HFF-Myc (cell line): ENCODE measurements around the gene SVIL.
"Not testable (repeated sequence)": the region's sequence is repeated elsewhere in the genome, so short reads cannot be mapped to it uniquely, and the experiment has no call there.

Experiments
- DNase-seq: peaks from one replicate; pipeline ENCODE4 v3.0.0-alpha.2; 2011; ENCODE audit warnings: low read depth; ENCODE audit errors: extremely low read depth
- H3K4me3 ChIP-seq: replicated peaks from 2 replicates; pipeline ENCODE4 v1.5.1; 2011; ENCODE audit warnings: low read depth, mild to moderate bottlenecking, control low read depth, low read length
- TF ChIP-seq, protein P1 (sequence below): IDR thresholded peaks from 2 replicates; pipeline ENCODE4 v1.5.1; 2012; ENCODE audit warnings: mild to moderate bottlenecking, low read depth, low read length, control low read depth; ENCODE audit errors: missing control alignments

The SVIL gene

DNA sequence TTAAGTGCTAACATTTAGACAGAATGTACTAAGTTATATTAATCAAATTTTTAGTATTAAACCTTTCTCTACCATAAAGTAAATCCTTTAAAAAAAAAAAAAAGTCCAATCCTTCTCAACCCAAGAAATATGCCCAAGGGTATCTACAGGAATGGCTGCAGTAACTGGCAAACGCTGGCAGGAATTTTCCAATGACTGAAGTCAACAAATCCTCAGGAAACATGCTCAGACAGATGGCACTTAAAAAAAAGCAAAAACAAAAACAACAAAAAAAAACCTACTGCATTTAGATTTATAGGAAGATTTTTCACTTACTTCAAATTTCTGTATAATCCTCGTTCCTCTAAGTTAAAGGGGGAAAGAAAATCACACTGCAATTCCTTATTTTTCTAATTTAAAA, 666 bp downstream of the SVIL start:
- DNase-seq = no peak
- TF ChIP-seq, protein P1, sequence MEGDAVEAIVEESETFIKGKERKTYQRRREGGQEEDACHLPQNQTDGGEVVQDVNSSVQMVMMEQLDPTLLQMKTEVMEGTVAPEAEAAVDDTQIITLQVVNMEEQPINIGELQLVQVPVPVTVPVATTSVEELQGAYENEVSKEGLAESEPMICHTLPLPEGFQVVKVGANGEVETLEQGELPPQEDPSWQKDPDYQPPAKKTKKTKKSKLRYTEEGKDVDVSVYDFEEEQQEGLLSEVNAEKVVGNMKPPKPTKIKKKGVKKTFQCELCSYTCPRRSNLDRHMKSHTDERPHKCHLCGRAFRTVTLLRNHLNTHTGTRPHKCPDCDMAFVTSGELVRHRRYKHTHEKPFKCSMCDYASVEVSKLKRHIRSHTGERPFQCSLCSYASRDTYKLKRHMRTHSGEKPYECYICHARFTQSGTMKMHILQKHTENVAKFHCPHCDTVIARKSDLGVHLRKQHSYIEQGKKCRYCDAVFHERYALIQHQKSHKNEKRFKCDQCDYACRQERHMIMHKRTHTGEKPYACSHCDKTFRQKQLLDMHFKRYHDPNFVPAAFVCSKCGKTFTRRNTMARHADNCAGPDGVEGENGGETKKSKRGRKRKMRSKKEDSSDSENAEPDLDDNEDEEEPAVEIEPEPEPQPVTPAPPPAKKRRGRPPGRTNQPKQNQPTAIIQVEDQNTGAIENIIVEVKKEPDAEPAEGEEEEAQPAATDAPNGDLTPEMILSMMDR = no peak
- no peak overlapping the region for H3K4me3 ChIP-seq

DNA sequence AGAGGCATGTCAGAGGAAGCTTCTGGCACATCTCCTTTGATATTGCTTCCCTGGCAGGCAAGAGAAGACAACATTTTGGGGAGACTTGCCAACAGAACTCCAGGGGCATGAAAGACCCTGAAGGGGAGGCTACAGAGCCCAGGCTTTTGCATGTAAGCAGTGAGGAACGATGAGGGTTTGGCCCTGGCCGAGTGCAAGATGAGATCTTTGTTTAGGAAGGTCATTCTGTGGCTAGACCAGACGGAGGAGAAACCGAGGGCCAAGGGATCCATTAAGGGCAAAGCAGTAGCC, 3.8 kb downstream of the SVIL start:
- no peak overlapping the region for H3K4me3 ChIP-seq
- DNase-seq = no peak
- TF ChIP-seq, protein P1 = no peak

DNA sequence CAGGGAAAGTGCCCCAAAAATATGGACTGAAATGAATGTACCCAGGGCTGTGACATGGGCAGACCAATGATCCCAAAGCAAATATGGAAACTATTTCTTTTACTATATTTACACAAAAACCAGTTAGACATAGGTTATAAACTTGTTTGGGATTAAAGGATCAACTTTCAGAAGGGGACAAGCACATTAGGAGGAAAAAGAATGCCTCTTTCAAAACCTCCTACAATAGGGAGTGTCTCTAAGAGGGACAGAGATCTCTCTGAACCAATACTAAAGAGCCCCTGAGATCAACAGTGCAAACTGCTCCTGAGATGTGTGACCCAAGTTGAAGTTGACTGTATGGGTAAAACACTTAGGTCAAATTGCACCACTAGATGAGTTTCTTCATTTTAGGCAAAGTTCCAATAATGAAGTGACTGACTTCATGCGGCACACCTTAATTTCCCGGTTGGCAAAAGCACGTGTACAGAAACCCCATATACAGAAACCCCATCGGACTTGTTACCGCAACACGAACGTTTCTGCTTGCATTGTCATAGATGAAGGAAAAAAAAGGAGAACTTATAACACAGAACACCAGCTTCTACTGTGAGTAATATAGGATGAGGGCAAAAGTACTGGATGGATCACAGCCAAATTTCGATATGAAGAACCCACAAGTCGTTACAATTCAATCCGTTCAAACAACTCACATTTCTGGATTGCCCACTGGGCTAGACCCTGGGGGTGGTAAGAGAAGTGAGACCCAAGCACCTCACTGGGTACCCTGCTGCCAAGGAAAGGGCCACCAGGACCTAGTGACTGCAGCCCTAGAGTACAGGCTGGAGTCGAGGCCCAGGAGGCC, 4.3 kb downstream of the SVIL start:
- no peak for DNase-seq
- TF ChIP-seq, protein P1 = no peak
- no peak overlapping the region for H3K4me3 ChIP-seq

DNA sequence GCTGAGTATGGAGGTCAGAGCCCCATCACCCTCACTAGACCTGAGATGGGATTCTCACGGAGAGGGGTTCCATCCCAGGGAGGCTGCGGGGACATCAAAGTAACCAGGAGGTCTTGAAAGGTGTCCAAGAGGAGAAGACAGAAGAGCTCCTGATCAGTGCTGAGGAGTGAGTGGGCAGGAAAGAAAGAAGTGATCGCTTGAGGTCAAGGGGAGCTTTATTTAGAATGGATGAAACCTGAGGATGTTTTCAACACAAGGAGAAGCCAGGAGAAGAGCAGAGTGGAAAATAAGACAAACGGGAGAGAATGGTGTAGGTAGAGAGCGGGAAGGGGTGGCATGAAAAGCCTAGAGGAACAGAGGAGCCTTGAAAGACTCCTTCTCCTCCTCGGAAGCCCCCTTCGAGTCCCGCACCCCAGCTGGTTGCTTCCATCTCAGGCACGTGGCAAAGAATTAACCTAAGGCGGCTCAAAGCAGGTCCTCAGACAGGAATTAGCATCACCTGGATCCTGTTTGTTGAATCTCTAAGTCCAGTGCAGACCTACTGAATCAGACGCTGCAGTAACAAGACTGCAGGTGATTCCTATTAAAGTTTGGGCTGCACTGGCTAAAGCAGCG, 5.8 kb downstream of the SVIL start:
- DNase-seq = no peak
- H3K4me3 ChIP-seq = no peak overlapping the region
- TF ChIP-seq, protein P1 = no peak

DNA sequence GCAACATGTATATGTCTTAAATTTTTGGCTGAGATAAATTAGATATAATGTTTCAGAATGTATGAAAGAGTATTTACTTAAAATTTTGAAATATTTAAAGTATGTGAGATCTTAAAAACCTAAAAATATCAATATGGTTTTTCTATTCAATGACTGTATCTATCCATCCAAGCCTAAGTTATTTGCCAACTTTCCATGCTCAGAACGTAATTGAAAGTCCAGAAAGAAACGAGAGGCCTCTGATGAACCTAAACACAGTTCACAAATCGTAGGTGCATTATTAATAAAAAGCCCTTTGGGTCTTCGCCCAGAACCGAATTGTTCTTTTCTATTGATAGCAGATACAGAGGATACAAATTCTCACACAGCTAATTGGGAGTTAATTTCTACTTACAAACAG, 6.5 kb downstream of the SVIL start:
- DNase-seq = no peak
- TF ChIP-seq, protein P1 = no peak
- H3K4me3 ChIP-seq = no peak overlapping the region

DNA sequence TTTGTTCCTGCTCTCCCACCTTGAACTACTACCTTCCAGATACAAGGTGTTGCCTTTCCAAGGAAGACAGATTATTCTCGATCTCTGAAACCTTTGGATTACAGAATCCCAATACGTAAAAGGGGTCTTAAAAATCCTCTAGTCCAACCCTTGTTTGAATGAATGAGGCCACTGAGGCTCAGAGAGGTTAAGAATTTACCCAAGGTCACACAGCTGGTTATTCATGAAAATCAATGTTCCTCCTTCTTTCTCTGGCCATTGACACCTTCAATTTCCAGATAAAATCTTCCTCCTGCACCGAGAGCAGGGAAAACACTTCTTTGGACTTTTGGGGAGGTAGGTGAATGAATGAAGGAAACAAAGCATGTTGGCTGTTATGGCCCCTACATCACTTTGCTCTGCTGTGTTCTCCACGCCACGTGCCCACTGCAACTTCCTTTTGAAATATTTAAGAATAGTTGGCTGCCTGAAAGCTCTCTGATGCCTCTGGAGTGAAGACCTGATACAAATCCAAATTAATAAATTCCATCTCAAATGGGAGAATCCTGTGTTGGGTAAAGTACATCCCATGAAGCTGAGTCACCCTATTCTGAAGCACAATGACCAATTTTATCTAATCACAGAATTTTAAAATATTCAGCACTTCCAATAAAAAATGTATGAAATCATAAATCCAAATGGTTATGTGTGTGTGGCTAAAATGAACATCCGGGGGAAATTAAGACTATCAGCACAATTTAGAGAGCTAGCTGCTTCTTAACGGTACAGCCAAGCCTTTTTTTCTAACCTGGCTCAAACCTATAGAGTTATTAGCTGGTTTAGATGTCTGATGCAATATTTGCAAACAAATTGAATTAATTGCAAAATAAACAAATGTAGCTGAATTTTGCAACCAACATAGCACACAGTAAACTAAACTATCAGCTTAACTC, 7.3 kb downstream of the SVIL start:
- no peak overlapping the region for H3K4me3 ChIP-seq
- TF ChIP-seq, protein P1 = no peak
- DNase-seq = no peak

DNA sequence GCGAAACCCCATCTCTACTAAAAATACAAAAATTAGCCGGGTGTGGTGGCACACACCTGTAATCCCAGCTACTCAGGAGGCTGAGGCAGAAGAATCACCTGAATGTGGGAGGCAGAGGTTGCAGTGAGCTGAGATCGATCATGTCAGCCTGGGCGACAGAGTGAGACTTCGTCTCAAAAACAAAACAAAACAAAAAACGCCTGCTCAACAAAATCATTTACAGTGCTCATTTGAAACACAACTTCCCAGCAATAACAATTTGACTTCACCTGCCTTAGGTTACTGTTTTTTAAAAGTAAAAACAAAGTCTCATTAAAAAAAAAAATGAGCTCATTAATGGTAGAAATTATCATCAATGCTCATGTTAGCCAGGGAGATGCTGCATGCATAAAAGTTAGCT, 10.4 kb downstream of the SVIL start:
- not testable (repeated sequence) for H3K4me3 ChIP-seq, DNase-seq
